ENCODE measurements around the gene RARS1.

The RARS1 gene

GRCh38 chr5:168480601-168481000 is 5.7 kb upstream of the RARS1 start:
- no peak for ATAC-seq
- TF ChIP-seq ESRRG (CRISPR knock-in tag; IDR thresholded peaks at IDR 0.05), result no peak
- TF ChIP-seq PPARA (CRISPR knock-in tag; IDR thresholded peaks at IDR 0.05; ENCODE audit: borderline replicate concordance), result no peak
- no peak for TF ChIP-seq ZNF8 (CRISPR knock-in tag; IDR thresholded peaks at IDR 0.05)
- TF ChIP-seq ISL1 (CRISPR knock-in tag; IDR thresholded peaks at IDR 0.05), result no peak
- no peak for TF ChIP-seq OSR1 (CRISPR knock-in tag; IDR thresholded peaks at IDR 0.05)
- no peak for TF ChIP-seq BACH2 (CRISPR knock-in tag; IDR thresholded peaks at IDR 0.05; ENCODE audit: borderline replicate concordance)
- TF ChIP-seq ZC3H10 (CRISPR knock-in tag; IDR thresholded peaks at IDR 0.05), result no peak
- TF ChIP-seq CSDC2 (CRISPR knock-in tag; IDR thresholded peaks at IDR 0.05), result no peak
- TF ChIP-seq ZFP30 (CRISPR knock-in tag; IDR thresholded peaks at IDR 0.05), result no peak
- no peak for TF ChIP-seq TSHZ2 (CRISPR knock-in tag; IDR thresholded peaks at IDR 0.05)
- TF ChIP-seq SNAI2 (CRISPR knock-in tag; IDR thresholded peaks at IDR 0.05), result no peak
- no peak for TF ChIP-seq ZNF565 (CRISPR knock-in tag; conservative IDR thresholded peaks at IDR 0.05; ENCODE audit: low read depth)
- TF ChIP-seq RARB (CRISPR knock-in tag; IDR thresholded peaks at IDR 0.05), result no peak
- TF ChIP-seq CSRNP3 (CRISPR knock-in tag; IDR thresholded peaks at IDR 0.05), result no peak

DNA sequence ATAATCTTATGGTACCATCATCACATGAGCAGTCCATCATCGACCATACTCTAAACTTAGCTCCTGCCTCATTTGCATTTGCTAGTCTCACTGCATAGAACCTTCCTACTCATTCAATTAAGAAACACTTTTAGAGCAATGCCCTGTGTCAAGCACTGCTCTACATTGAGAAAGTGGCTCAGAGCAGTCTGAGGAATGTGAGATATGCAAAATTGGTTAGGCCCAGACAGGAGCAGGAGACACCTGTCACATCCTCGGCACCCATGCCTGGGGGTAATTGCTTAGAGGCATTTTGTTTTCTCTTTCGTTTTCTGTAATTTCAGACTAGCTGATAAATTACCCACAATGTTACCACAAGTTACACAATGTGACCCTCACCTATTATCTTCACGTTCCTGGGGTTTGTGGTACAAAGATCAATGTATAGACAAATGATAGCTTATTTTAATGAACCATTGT is 4.9 kb upstream of the RARS1 start:
- TF ChIP-seq CSDC2 (CRISPR knock-in tag; IDR thresholded peaks at IDR 0.05) (no peak), SNAI2 (CRISPR knock-in tag; IDR thresholded peaks at IDR 0.05) (no peak), ZNF565 (CRISPR knock-in tag; conservative IDR thresholded peaks at IDR 0.05; ENCODE audit: low read depth) (no peak), TOX (CRISPR knock-in tag; IDR thresholded peaks at IDR 0.05; ENCODE audit: borderline replicate concordance) (no peak), ZNF70 (CRISPR knock-in tag; IDR thresholded peaks at IDR 0.05) (no peak), GLIS3 (CRISPR knock-in tag; IDR thresholded peaks at IDR 0.05) (no peak), ZFP3 (CRISPR knock-in tag; IDR thresholded peaks at IDR 0.05) (no peak)

GRCh38 chr5:168482361-168482760 is 3.9 kb upstream of the RARS1 start:
- no peak for TF ChIP-seq TSHZ2 (CRISPR knock-in tag; IDR thresholded peaks at IDR 0.05)
- no peak for TF ChIP-seq ESRRG (CRISPR knock-in tag; IDR thresholded peaks at IDR 0.05)
- no peak for TF ChIP-seq BACH2 (CRISPR knock-in tag; IDR thresholded peaks at IDR 0.05; ENCODE audit: borderline replicate concordance)
- no peak for TF ChIP-seq GLIS3 (CRISPR knock-in tag; IDR thresholded peaks at IDR 0.05)
- TF ChIP-seq TOX (CRISPR knock-in tag; IDR thresholded peaks at IDR 0.05; ENCODE audit: borderline replicate concordance), result no peak
- no peak for TF ChIP-seq ZC3H10 (CRISPR knock-in tag; IDR thresholded peaks at IDR 0.05)
- no peak for TF ChIP-seq ZFP3 (CRISPR knock-in tag; IDR thresholded peaks at IDR 0.05)
- no peak for TF ChIP-seq CSRNP3 (CRISPR knock-in tag; IDR thresholded peaks at IDR 0.05)
- no peak for ATAC-seq

More for the DNA sequence above, 4.9 kb upstream of the RARS1 start:
- ATAC-seq, result no peak

GRCh38 chr5:168489059-168489458 is 2.8 kb downstream of the RARS1 start:
- ATAC-seq, result no peak
- TF ChIP-seq ARNTL (CRISPR knock-in tag; IDR thresholded peaks at IDR 0.05; ENCODE audit: borderline replicate concordance, low read depth) (no peak), TOX (CRISPR knock-in tag; IDR thresholded peaks at IDR 0.05; ENCODE audit: borderline replicate concordance) (no peak), ZC3H10 (CRISPR knock-in tag; IDR thresholded peaks at IDR 0.05) (no peak), ZFP3 (CRISPR knock-in tag; IDR thresholded peaks at IDR 0.05) (no peak), ZFP30 (CRISPR knock-in tag; IDR thresholded peaks at IDR 0.05) (no peak), OSR1 (CRISPR knock-in tag; IDR thresholded peaks at IDR 0.05) (no peak), ZNF565 (CRISPR knock-in tag; conservative IDR thresholded peaks at IDR 0.05; ENCODE audit: low read depth) (no peak), ZNF70 (CRISPR knock-in tag; IDR thresholded peaks at IDR 0.05) (no peak), PPARA (CRISPR knock-in tag; IDR thresholded peaks at IDR 0.05; ENCODE audit: borderline replicate concordance) (no peak), ESRRG (CRISPR knock-in tag; IDR thresholded peaks at IDR 0.05) (no peak), GLIS3 (CRISPR knock-in tag; IDR thresholded peaks at IDR 0.05) (no peak), BACH2 (CRISPR knock-in tag; IDR thresholded peaks at IDR 0.05; ENCODE audit: borderline replicate concordance) (no peak), TSHZ2 (CRISPR knock-in tag; IDR thresholded peaks at IDR 0.05) (no peak), RARB (CRISPR knock-in tag; IDR thresholded peaks at IDR 0.05) (no peak)
- TF ChIP-seq, protein P1, sequence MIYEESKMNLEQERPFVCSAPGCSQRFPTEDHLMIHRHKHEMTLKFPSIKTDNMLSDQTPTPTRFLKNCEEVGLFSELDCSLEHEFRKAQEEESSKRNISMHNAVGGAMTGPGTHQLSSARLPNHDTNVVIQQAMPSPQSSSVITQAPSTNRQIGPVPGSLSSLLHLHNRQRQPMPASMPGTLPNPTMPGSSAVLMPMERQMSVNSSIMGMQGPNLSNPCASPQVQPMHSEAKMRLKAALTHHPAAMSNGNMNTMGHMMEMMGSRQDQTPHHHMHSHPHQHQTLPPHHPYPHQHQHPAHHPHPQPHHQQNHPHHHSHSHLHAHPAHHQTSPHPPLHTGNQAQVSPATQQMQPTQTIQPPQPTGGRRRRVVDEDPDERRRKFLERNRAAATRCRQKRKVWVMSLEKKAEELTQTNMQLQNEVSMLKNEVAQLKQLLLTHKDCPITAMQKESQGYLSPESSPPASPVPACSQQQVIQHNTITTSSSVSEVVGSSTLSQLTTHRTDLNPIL (CRISPR knock-in tag; IDR thresholded peaks at IDR 0.05; ENCODE audit: low read depth), result no peak

Data from SK-N-SH treated with all-trans-retinoic acid at 6 μM for 48 hours (cell line).